SK-N-SH (cell line): ENCODE data around the gene RNASEH1. TPM values are rescaled to one million over a fixed set of nuclear protein-coding genes. Genes with fewer than 3 reads are reported as not detected.

Experiments used
- CTCF ChIA-PET: fragments of 300-600, 350-600 bp; formaldehyde crosslinking; extraction: SDS; loops from one replicate; lab custom pipeline; 2021; lab: Yijun Ruan, JAX
- POLR2A ChIA-PET: fragments of 350-600 bp; sonication (Branson Sonifier 250); formaldehyde crosslinking; extraction: SDS; loops from one replicate; lab custom pipeline; 2020; ENCODE audit warnings: antibody characterized with exemption, inconsistent platforms; lab: Yijun Ruan, JAX
- DNase-seq: peaks from one replicate; pipeline ENCODE4 v3.0.0; 2012
- H2AFZ ChIP-seq: fragments of 200-600 bp; sonication (generic); 2 replicates; pipeline ENCODE4 v1.8.1; 2016; ENCODE audit warnings: antibody characterized with exemption, mild to moderate bottlenecking, low read depth
- H3F3A ChIP-seq: fragments of 200-600 bp; sonication (generic); replicated peaks from 2 replicates; pipeline ENCODE3; 2016; ENCODE audit warnings: antibody characterized with exemption, mild to moderate bottlenecking; ENCODE audit not compliant: insufficient read depth
- H3K27ac ChIP-seq, 2 experiments: fragments of 200-500 bp in 1 of 2; fragments of 200-600 bp in 1 of 2; sonication (Bioruptor generic) in 1 of 2; sonication (generic), shearing (Covaris generic) in 1 of 2; 2 replicates each; pipeline versions ENCODE4 v1.5.1 to v1.6.1; 2014 to 2016; ENCODE audit warnings: low read depth in 2 of 2, inconsistent platforms in 1 of 2, low read length in 1 of 2, mild to moderate bottlenecking in 1 of 2, mixed read lengths in 1 of 2
- H3K27me3 ChIP-seq: fragments of 200-600 bp; sonication (generic), shearing (Covaris generic); 2 replicates; pipeline ENCODE4 v1.6.1; 2016; ENCODE audit warnings: mixed run types; ENCODE audit not compliant: insufficient read depth
- H3K36me3 ChIP-seq, 2 experiments: fragments of 200-500 bp in 1 of 2; fragments of 200-600 bp in 1 of 2; sonication (Bioruptor generic) in 1 of 2; sonication (generic) in 1 of 2; replicated peaks in 1 of 2; 2 replicates each; pipeline versions ENCODE3 to v1.5.1; 2014 to 2016; ENCODE audit warnings: low read length in 1 of 2, mild to moderate bottlenecking in 1 of 2; ENCODE audit not compliant: insufficient read depth in 2 of 2, control insufficient read depth in 1 of 2
- H3K4me1 ChIP-seq, 2 experiments: fragments of 200-500 bp in 1 of 2; fragments of 200-600 bp in 1 of 2; sonication (Bioruptor generic) in 1 of 2; sonication (generic), shearing (Covaris generic) in 1 of 2; 2 replicates each; pipeline versions ENCODE4 v1.5.1 to v1.6.1; 2014 to 2016; ENCODE audit warnings: low read depth in 1 of 2, low read length in 1 of 2, mixed run types in 1 of 2; ENCODE audit not compliant: insufficient read depth in 2 of 2, control insufficient read depth in 1 of 2
- H3K4me2 ChIP-seq: fragments of 200-600 bp; sonication (generic), shearing (Covaris generic); 2 replicates; pipeline ENCODE4 v1.6.1; 2017; ENCODE audit warnings: mixed run types
- H3K4me3 ChIP-seq, 2 experiments: fragments of 200-500 bp in 1 of 2; fragments of 200-600 bp in 1 of 2; sonication (Bioruptor generic) in 1 of 2; sonication (generic), shearing (Covaris generic) in 1 of 2; 2 replicates each; pipeline versions ENCODE4 v1.5.1 to v1.8.1; 2014 to 2016; ENCODE audit warnings: low read depth in 2 of 2, inconsistent platforms in 1 of 2, low read length in 1 of 2, mild to moderate bottlenecking in 1 of 2, mixed read lengths in 1 of 2, moderate library complexity in 1 of 2
- H3K79me2 ChIP-seq: fragments of 200-600 bp; sonication (generic); 2 replicates; pipeline ENCODE4 v1.8.1; 2017; ENCODE audit warnings: mild to moderate bottlenecking; ENCODE audit not compliant: insufficient read depth
- H3K9ac ChIP-seq: fragments of 200-600 bp; sonication (generic); 2 replicates; pipeline ENCODE4 v1.6.1; 2017; ENCODE audit warnings: mixed run types
- H3K9me2 ChIP-seq: fragments of 200-600 bp; sonication (generic); 2 replicates; pipeline ENCODE4 v1.6.1; 2017; ENCODE audit warnings: mixed run types
- H3K9me3 ChIP-seq: fragments of 200-600 bp; sonication (generic); 2 replicates; pipeline ENCODE4 v1.6.1; 2017; ENCODE audit warnings: mixed run types, mild to moderate bottlenecking, moderate library complexity
- H4K20me1 ChIP-seq: fragments of 200-600 bp; sonication (generic); 2 replicates; pipeline ENCODE4 v1.6.1; 2017; ENCODE audit warnings: mild to moderate bottlenecking, mixed run types; ENCODE audit not compliant: insufficient read depth
- ELF1 ChIP-seq: IDR thresholded peaks from 2 replicates; pipeline ENCODE4 v1.4.0; 2012
- FOSL2 ChIP-seq: IDR thresholded peaks from 2 replicates; pipeline ENCODE4 v1.4.0; 2012; ENCODE audit warnings: low read depth, mild to moderate bottlenecking, moderate library complexity, borderline replicate concordance
- FOXJ3 ChIP-seq: sonication (generic); formaldehyde crosslinking; IDR thresholded peaks from 2 replicates; pipeline ENCODE4 v1.5.1; 2020; ENCODE audit warnings: mild to moderate bottlenecking, missing genetic modification reagents
- FOXM1 ChIP-seq: IDR thresholded peaks from 2 replicates; pipeline ENCODE4 v1.4.0; 2012; ENCODE audit warnings: low read depth, mild to moderate bottlenecking
- GATA2 ChIP-seq: sonication (generic); formaldehyde crosslinking; IDR thresholded peaks from 2 replicates; pipeline ENCODE4 v1.5.0; 2020; ENCODE audit warnings: mild to moderate bottlenecking, missing genetic modification reagents
- MXI1 ChIP-seq: IDR thresholded peaks from 2 replicates; pipeline ENCODE4 v1.6.1; 2012; ENCODE audit warnings: mild to moderate bottlenecking, low read depth, low read length, improper control_type of control experiment
- NFIC ChIP-seq: IDR thresholded peaks from 2 replicates; pipeline ENCODE4 v1.4.0; 2012; ENCODE audit warnings: borderline replicate concordance
- NRF1 ChIP-seq: IDR thresholded peaks from 2 replicates; pipeline ENCODE4 v1.6.1; 2012; ENCODE audit warnings: low read depth, mild to moderate bottlenecking, low read length
- RAD21 ChIP-seq: IDR thresholded peaks from 2 replicates; pipeline ENCODE4 v1.6.1; 2012; ENCODE audit warnings: mild to moderate bottlenecking, low read length
- RCOR1 ChIP-seq: fragments of 150-350 bp; IDR thresholded peaks from 2 replicates; pipeline ENCODE4 v1.6.1; 2017; ENCODE audit warnings: antibody characterized with exemption, low read length
- SIN3A ChIP-seq: IDR thresholded peaks from 2 replicates; pipeline ENCODE4 v1.6.1; 2012; ENCODE audit warnings: low read depth, mild to moderate bottlenecking, low read length, moderate library complexity, borderline replicate concordance
- SMC3 ChIP-seq: IDR thresholded peaks from 2 replicates; pipeline ENCODE4 v1.6.1; 2012; ENCODE audit warnings: low read depth, low read length, improper control_type of control experiment
- TAF1 ChIP-seq: IDR thresholded peaks from 2 replicates; pipeline ENCODE4 v1.6.1; 2012; ENCODE audit warnings: low read depth, mild to moderate bottlenecking, low read length, moderate library complexity, borderline replicate concordance
- TCF12 ChIP-seq: IDR thresholded peaks from 2 replicates; pipeline ENCODE4 v1.4.0; 2012
- WGBS: methylation state at CpG from one replicate; pipeline ENCODE4 v1.1.6; 2017; ENCODE audit warnings: low lambda C conversion rate; 5-methylcytosine and 5-hydroxymethylcytosine counted together
- polyA plus RNA-seq, 3 experiments: library from polyadenylated mRNA; depleted of rRNA; stranded (reverse); fragments of >200 nt; gene quantifications; 2 replicates each; pipeline ENCODE4 v1.2.3, GENCODE V29; 2012
- TF ChIP-seq, protein P1 (sequence below): IDR thresholded peaks from 2 replicates; pipeline ENCODE4; 2012
- TF ChIP-seq, protein P2 (sequence below): fragments of 200-600 bp; sonication (generic); IDR thresholded peaks from 2 replicates; pipeline ENCODE4 v1.6.1; 2017; ENCODE audit warnings: antibody characterized with exemption, mild to moderate bottlenecking, moderate library complexity

RNASEH1 gene
- polyA plus RNA-seq, 1 of the 3 experiments (the other 2 are of a cell fraction) = 34.4 TPM

DNA sequence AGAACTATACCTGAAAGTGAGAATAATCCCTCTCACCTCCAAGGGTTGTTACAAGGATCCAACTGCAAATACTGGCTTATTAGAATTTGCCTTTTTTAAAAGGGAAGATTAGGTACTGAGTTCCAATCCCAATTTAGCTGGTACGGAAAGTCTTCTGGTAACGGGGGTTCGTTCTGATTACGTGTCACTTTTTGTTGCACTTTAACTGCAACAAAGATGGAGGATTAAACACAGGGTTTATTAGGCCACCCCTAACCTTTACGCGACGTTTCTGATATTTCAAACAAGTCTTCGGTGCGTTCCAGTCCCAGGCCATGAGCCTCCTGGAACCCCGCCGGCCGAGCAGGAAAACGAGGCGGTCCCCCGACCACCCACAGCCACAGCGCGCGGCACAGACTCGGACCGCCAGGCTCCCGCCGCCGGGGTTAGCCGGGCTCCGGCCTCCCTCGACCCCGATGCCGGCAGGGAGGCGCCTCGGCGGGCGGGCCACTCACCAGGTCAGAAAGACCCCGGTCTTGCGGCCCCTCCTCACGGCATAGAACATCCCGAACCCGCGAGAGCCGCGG, 411 bp downstream of the RNASEH1 start:
- peaks cover 38 to 51% of the 10 kb centered on the region in 2 experiments for H3K36me3 ChIP-seq
- no peaks in the 10 kb centered on the region for H4K20me1 ChIP-seq
- H2AFZ ChIP-seq = no peak overlapping the region
- peaks cover 64% of the 10 kb centered on the region for H3K79me2 ChIP-seq
- ChIA-PET POLR2A (interaction anchor here (0.6 to 2.3 kb wide), 16 partner anchors 14 to 1140 kb away, joined by 3 to 36 read pairs (median 4); partner anchors contain the start of genes ADI1, COLEC11, RPS7 and TRAPPC12), CTCF (interaction anchor here (0.8 to 2.7 kb wide), 5 partner anchors 14 to 179 kb away, joined by 3 to 14 read pairs (median 4); no protein-coding TSS in a partner anchor)
- H3K4me3 ChIP-seq = peak overlapping the region; percentile 90 to 93
- no peak for DNase-seq
- peak overlapping the region; percentile 98 for H3K9ac ChIP-seq
- H3K4me1 ChIP-seq = peaks cover 8 to 13% of the 10 kb centered on the region in 2 experiments; a peak in 2 of 4 replicates
- H3K27ac ChIP-seq = peak overlapping the region; percentile 77 to 91
- H3K4me2 ChIP-seq = peak overlapping the region; percentile 74
- no peaks in the 10 kb centered on the region for H3K27me3 ChIP-seq
- 4% methylated on average over 15 of the region's 40 CpGs for WGBS
- no peaks in the 10 kb centered on the region for H3K9me3 ChIP-seq
- H3F3A ChIP-seq = peaks cover 7% of the 10 kb centered on the region
- H3K9me2 ChIP-seq = no peaks in the 10 kb centered on the region
- TF ChIP-seq MXI1 = no peak
- no peak for TF ChIP-seq NRF1
- TF ChIP-seq FOSL2 = no peak
- TF ChIP-seq FOXM1 = no peak
- no peak for TF ChIP-seq TCF12
- TF ChIP-seq, protein P1, sequence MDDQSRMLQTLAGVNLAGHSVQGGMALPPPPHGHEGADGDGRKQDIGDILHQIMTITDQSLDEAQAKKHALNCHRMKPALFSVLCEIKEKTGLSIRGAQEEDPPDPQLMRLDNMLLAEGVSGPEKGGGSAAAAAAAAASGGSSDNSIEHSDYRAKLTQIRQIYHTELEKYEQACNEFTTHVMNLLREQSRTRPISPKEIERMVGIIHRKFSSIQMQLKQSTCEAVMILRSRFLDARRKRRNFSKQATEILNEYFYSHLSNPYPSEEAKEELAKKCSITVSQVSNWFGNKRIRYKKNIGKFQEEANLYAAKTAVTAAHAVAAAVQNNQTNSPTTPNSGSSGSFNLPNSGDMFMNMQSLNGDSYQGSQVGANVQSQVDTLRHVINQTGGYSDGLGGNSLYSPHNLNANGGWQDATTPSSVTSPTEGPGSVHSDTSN = no peak
- TF ChIP-seq SMC3 = no peak
- TF ChIP-seq SIN3A = no peak
- no peak for TF ChIP-seq TAF1
- TF ChIP-seq, protein P2, sequence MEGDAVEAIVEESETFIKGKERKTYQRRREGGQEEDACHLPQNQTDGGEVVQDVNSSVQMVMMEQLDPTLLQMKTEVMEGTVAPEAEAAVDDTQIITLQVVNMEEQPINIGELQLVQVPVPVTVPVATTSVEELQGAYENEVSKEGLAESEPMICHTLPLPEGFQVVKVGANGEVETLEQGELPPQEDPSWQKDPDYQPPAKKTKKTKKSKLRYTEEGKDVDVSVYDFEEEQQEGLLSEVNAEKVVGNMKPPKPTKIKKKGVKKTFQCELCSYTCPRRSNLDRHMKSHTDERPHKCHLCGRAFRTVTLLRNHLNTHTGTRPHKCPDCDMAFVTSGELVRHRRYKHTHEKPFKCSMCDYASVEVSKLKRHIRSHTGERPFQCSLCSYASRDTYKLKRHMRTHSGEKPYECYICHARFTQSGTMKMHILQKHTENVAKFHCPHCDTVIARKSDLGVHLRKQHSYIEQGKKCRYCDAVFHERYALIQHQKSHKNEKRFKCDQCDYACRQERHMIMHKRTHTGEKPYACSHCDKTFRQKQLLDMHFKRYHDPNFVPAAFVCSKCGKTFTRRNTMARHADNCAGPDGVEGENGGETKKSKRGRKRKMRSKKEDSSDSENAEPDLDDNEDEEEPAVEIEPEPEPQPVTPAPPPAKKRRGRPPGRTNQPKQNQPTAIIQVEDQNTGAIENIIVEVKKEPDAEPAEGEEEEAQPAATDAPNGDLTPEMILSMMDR = no peak
- TF ChIP-seq NFIC = no peak
- TF ChIP-seq RAD21 = no peak
- no peak for TF ChIP-seq RCOR1
- no peak for TF ChIP-seq FOXJ3
- TF ChIP-seq ELF1 = no peak
- TF ChIP-seq GATA2 (CRISPR knock-in tag) = no peak

DNA sequence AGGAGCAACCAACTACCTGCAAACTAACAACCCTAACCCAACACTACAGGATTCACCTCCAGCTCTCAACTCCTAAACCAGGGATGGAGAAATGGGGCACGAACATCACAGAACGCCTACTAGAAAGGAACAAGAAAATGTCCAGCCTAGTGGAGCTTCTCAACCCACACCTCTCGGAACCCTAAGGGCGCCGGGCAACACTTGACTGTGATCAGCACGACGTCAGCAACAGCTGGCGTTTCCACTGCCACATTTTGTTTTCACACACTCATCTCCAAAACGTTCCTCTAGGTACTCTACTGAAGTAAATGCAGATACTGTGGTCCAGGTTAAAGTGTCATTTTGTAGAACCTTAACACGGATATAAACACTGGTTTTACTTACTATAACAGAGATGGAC, 4.2 kb downstream of the RNASEH1 start:
- Histone ChIP-seq H3K9me2 (no peaks in the 10 kb centered on the region), H3K4me2 (no peak overlapping the region), H3K79me2 (peaks cover 69% of the 10 kb centered on the region), H3K36me3 (peaks cover 64 to 65% of the 10 kb centered on the region in 2 experiments), H3K9me3 (no peaks in the 10 kb centered on the region), H3K27ac (no peak overlapping the region), H3K4me3 (no peak overlapping the region), H3F3A (peaks cover 10% of the 10 kb centered on the region), H3K27me3 (no peaks in the 10 kb centered on the region), H4K20me1 (no peaks in the 10 kb centered on the region), H3K9ac (no peak overlapping the region), H2AFZ (no peak overlapping the region), H3K4me1 (peaks cover 8 to 10% of the 10 kb centered on the region in 2 experiments; a peak in 2 of 4 replicates)
- DNase-seq = no peak
- no peak for TF ChIP-seq MXI1
- 86% methylated on average over 10 of the region's 10 CpGs for WGBS
- ChIA-PET CTCF (interaction anchor here (1.6 to 2.3 kb wide), 3 partner anchors 10 to 96 kb away, joined by 6 to 10 read pairs (median 6); no protein-coding TSS in a partner anchor), POLR2A (no interaction called here)
